GM18520 (cell line): ENCODE data around the gene SIGLEC6.
A peak's percentile ranks its signal among the peaks of the same experiment; 100 is the strongest.

Experiments
- ATAC-seq: cut with Tn5 transposase; IDR thresholded peaks from one replicate; pipeline ENCODE4 v1.9.1; 2021; ENCODE audit not compliant: unreplicated experiment

The SIGLEC6 gene

GRCh38 chr19:51531349-51532315, at the start of gene SIGLEC6:
Gene SIGLEC6 (minus strand): TSS chr19:51531670. CDS start chr19:51531648, 22 bp downstream.
- no peak for ATAC-seq

GRCh38 chr19:51576850-51577249, 45.4 kb upstream of the SIGLEC6 start:
- ATAC-seq = no peak

GRCh38 chr19:51573331-51573730, 41.9 kb upstream of the SIGLEC6 start:
- ATAC-seq = no peak

GRCh38 chr19:51572908-51573307, 41.4 kb upstream of the SIGLEC6 start:
- no peak for ATAC-seq

GRCh38 chr19:51572410-51572809, 40.9 kb upstream of the SIGLEC6 start:
- ATAC-seq = no peak

GRCh38 chr19:51571599-51571998, 40.1 kb upstream of the SIGLEC6 start:
- ATAC-seq = no peak

- ATAC-seq = peak; percentile 82
These were observed 39.6 kb upstream of the SIGLEC6 start, which contains the start of gene ZNF175 for GRCh38 chr19:51570962-51571575. Gene ZNF175 (plus strand): TSS chr19:51571283. CDS start chr19:51573330, 2,047 bp downstream.

GRCh38 chr19:51568456-51568855, 37.0 kb upstream of the SIGLEC6 start:
- no peak for ATAC-seq

GRCh38 chr19:51567583-51567982, 36.1 kb upstream of the SIGLEC6 start:
- no peak for ATAC-seq

- ATAC-seq = no peak
These were observed 35.1 kb upstream of the SIGLEC6 start for GRCh38 chr19:51566489-51567100.

- no peak for ATAC-seq
These were observed 34.1 kb upstream of the SIGLEC6 start for GRCh38 chr19:51565583-51565982.

- no peak for ATAC-seq
These were observed 33.3 kb upstream of the SIGLEC6 start for GRCh38 chr19:51564791-51565190.

- ATAC-seq = no peak
These were observed 28.9 kb upstream of the SIGLEC6 start for GRCh38 chr19:51560339-51560738.

- ATAC-seq = no peak
These were observed 27.8 kb upstream of the SIGLEC6 start for GRCh38 chr19:51559240-51559639.

- ATAC-seq = no peak
These were observed 21.7 kb upstream of the SIGLEC6 start for GRCh38 chr19:51552996-51553725.

- no peak for ATAC-seq
These were observed 21.1 kb upstream of the SIGLEC6 start for GRCh38 chr19:51552608-51552995.

- no peak for ATAC-seq
These were observed 20.4 kb upstream of the SIGLEC6 start for GRCh38 chr19:51551673-51552432.

GRCh38 chr19:51550848-51551672, 19.6 kb upstream of the SIGLEC6 start:
- ATAC-seq = no peak
